ENCODE data around the gene FBXO3.

- TF ChIP-seq CTCF (conservative IDR thresholded peaks at IDR 0.05) (no peak), EZH2 (IDR thresholded peaks at IDR 0.05; ENCODE audit: low read depth) (no peak)
These were observed 36.9 kb downstream of the FBXO3 start for GRCh38 chr11:33737362-33737821.
